Adrenal gland (tissue), 12 donors: ENCODE results near the gene UBXN1. TPM values are rescaled to one million over a fixed set of nuclear protein-coding genes. Genes with fewer than 3 reads are reported as not detected.

Experiments
- DNase-seq, 7 donors: peaks; one replicate each; pipeline ENCODE4 v3.0.0-alpha.2; 2019 to 2020
- H3K27ac ChIP-seq, 5 donors: fragments of 200-600 bp; sonication (generic) in 4 of 5; 1 replicate in 3 of 5; 2 replicates in 2 of 5; pipeline versions ENCODE4 v1.5.1 to v1.8.0; 2016 to 2020; ENCODE audit warnings: mild to moderate bottlenecking in 1 of 5
- H3K27me3 ChIP-seq: fragments of 200-600 bp; 2 replicates; pipeline ENCODE4 v1.8.0; 2021
- H3K36me3 ChIP-seq, 2 donors: fragments of 200-600 bp; replicated peaks in 1 of 2; 1 replicate in 1 of 2; 2 replicates in 1 of 2; pipeline versions ENCODE4 v1.5.1 to v1.8.0; 2018 to 2022
- H3K4me1 ChIP-seq, 2 donors: fragments of 200-600 bp; replicated peaks in 1 of 2; 1 replicate in 1 of 2; 2 replicates in 1 of 2; pipeline versions ENCODE4 v1.5.1 to v1.8.0; 2018 to 2021
- H3K4me3 ChIP-seq, 4 donors: fragments of 200-600 bp; sonication (generic) in 3 of 4; one replicate each; pipeline ENCODE4 v1.5.1; 2016 to 2018
- H3K9me3 ChIP-seq, 3 donors: fragments of 200-600 bp; sonication (generic) in 1 of 3; replicated peaks in 1 of 3; 1 replicate in 2 of 3; 2 replicates in 1 of 3; pipeline versions ENCODE4 v1.5.1 to v1.8.0; 2016 to 2021
- CTCF ChIP-seq, 6 experiments: fragments of 450-650 bp in 4 of 6; fragments of 200-600 bp in 2 of 6; sonication (generic) in 1 of 6; IDR thresholded peaks; 1 replicate in 5 of 6; 2 replicates in 1 of 6; pipeline versions ENCODE4 v1.5.1 to v1.8.0; 2016 to 2021; ENCODE audit warnings: antibody characterized with exemption in 6 of 6, mild to moderate bottlenecking in 2 of 6, moderate library complexity in 1 of 6
- POLR2A ChIP-seq, 2 donors: fragments of 450-650 bp; IDR thresholded peaks; one replicate each; pipeline ENCODE4 v1.6.1; 2017; ENCODE audit warnings: antibody characterized with exemption in 2 of 2, mild to moderate bottlenecking in 2 of 2, moderate library complexity in 1 of 2
- WGBS, 4 donors: extraction: QIAGEN DNeasy Blood & Tissue Kit in 2 of 4; methylation state at CpG; one replicate each; pipeline versions ENCODE4 v1.1.5 to v1.1.7; 2013 to 2017; 5-methylcytosine and 5-hydroxymethylcytosine counted together
- intact Hi-C, 2 donors: fragments of 100-400 bp; cut with DNase I; formaldehyde crosslinking; loops; one replicate each; pipeline versions ENCODE4 v1.14.1 to v1.15.0; 2022 to 2023
- polyA plus RNA-seq, 3 donors: library from polyadenylated mRNA; stranded (reverse); fragments of 200-250 nt in 2 of 3; fragments of 350-450 nt in 1 of 3; fragmentation: Illumina TruSeq in 1 of 3; extraction: RNeasy Lipid Tissue Mini Kit (QIAGEN cat#74804) in 1 of 3; gene quantifications; one replicate each; pipeline ENCODE4 v1.2.3, GENCODE V29; 2013 to 2014
- total RNA-seq, 9 donors: library from RNA; depleted of rRNA in 4 of 9; stranded (reverse); fragments of >200 nt in 4 of 9; fragments of 120-200 nt in 1 of 9; fragmentation: NEBNext Ultra II Directional in 1 of 9; extraction: Animal tissue kit (Norgen Biotek cat#: 25700) in 1 of 9; gene quantifications; one replicate each; pipeline versions ENCODE4 v1.1.0 to v1.2.4, GENCODE V29; 2013 to 2023
- donor health status: healthy with polysubstance abuse.
- donor health status: Bipolar disorder and iron deficiency.
- donor health status: DM: yes; HTN: yes; CAD: no.
- donor health status: DM: no; HTN: no; CAD: no.
- donor health status: DM: no; HTN: no; CAD: no.
- donor health status: DM: yes; HTN: yes; CAD: no.

The UBXN1 gene
- total and polyA plus RNA-seq, 12 donors: 81.3 to 308 (median 153) TPM

- peaks cover 17 to 48% of the 10 kb centered on the region in 2 donors for H3K4me1 ChIP-seq
- TF ChIP-seq CTCF (IDR thresholded peaks at IDR 0.05) (no peak), POLR2A (IDR thresholded peaks at IDR 0.05) (peak; percentile 42 to 75)
- 0 to 1% (median 0%) methylated on average over 10 to 59 of the region's 59 CpGs for WGBS, 4 donors
- intact Hi-C loops: no loop called here
- H3K4me3 ChIP-seq: peak within 1 kb of the TSS; percentile 53 to 94 (median 72)
- H3K36me3 ChIP-seq: peaks cover 0 to 18% of the 10 kb centered on the region in 2 donors
- peak within 1 kb of the TSS; percentile 73 to 92 (median 82) for H3K27ac ChIP-seq
- no peaks in the 10 kb centered on the region for H3K9me3 ChIP-seq
- DNase-seq: peak; percentile 73 to 86 (median 76)
- no peaks in the 10 kb centered on the region for H3K27me3 ChIP-seq
These were observed 7.1 kb downstream of the UBXN1 start, which contains the start of the genes LBHD1 and UQCC3 for GRCh38 chr11:62671608-62672389. LBHD1 (minus strand) TSS chr11:62672267; CDS start chr11:62670031, 2,236 bp downstream. UQCC3 (plus strand) TSS chr11:62671673; CDS start chr11:62671746, 73 bp downstream.

GRCh38 chr11:62671236-62671607 is 7.7 kb downstream of the UBXN1 start:
- peaks cover 23 to 54% of the 10 kb centered on the region in 2 donors for H3K4me1 ChIP-seq
- H3K36me3 ChIP-seq: peaks cover 0 to 12% of the 10 kb centered on the region in 2 donors
- H3K27ac ChIP-seq: peak overlapping the region; percentile 73 to 92 (median 82)
- H3K9me3 ChIP-seq: no peaks in the 10 kb centered on the region
- 0 to 2% (median 1%) methylated on average over 12 to 17 of the region's 17 CpGs for WGBS, 4 donors
- no peak for TF ChIP-seq CTCF (IDR thresholded peaks at IDR 0.05)
- no peak for TF ChIP-seq POLR2A (IDR thresholded peaks at IDR 0.05)
- peak in 3 of 7 donors; percentile 28 to 38 (median 33) for DNase-seq
- peak overlapping the region; percentile 53 to 94 (median 72) for H3K4me3 ChIP-seq
- no peaks in the 10 kb centered on the region for H3K27me3 ChIP-seq
- intact Hi-C loops: no loop called here

DNA sequence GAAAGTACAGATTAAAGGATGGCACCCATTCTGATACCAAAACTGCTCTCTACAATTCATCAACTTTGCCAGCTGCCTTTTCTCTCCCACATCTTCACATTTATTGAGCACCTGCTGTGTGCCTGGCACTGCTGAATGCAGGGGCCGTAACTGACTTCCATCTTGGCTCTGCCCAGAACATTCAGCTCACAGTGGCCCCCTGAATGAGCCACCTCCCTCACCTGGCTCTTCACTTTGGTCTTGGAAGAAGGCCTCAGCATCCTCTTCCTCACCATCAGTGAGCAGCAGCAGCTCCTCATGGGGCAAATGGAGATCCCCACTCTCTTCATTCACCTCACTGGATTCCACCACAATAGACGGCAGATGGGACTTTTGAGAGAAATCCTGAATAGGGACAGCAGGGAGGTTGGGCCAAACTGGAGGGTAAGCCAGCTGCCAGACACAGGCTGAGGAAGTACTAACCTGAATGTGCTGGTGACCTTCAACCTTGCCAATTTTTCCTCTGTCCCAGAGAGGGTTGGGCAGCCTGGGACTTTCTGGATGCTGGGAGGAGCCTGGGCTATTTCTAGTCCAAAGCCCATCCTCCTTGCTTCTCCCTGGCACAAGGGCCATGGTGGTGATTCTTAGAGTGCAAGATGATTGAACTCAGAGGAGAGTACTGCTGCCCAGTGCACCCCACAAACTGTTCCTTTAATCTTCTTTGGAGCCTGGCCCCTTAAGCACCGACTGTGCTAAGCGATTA is 9.3 kb downstream of the UBXN1 start:
- 37 to 58% (median 48%) methylated on average over 3 to 4 of the region's 4 CpGs for WGBS, 4 donors
- Histone ChIP-seq H3K36me3 (no peaks in the 10 kb centered on the region), H3K27ac (peak overlapping the region in 3 of 5 donors; percentile 41 to 92 (median 72)), H3K27me3 (no peaks in the 10 kb centered on the region), H3K4me1 (peaks cover 29 to 57% of the 10 kb centered on the region in 2 donors), H3K9me3 (no peaks in the 10 kb centered on the region), H3K4me3 (no peak overlapping the region)
- intact Hi-C loops: no loop called here
- peak; percentile 81 to 94 (median 90) for DNase-seq
- TF ChIP-seq POLR2A (IDR thresholded peaks at IDR 0.05) (peak in 1 of 2 donors; percentile 51), CTCF (IDR thresholded peaks at IDR 0.05) (no peak)

DNA sequence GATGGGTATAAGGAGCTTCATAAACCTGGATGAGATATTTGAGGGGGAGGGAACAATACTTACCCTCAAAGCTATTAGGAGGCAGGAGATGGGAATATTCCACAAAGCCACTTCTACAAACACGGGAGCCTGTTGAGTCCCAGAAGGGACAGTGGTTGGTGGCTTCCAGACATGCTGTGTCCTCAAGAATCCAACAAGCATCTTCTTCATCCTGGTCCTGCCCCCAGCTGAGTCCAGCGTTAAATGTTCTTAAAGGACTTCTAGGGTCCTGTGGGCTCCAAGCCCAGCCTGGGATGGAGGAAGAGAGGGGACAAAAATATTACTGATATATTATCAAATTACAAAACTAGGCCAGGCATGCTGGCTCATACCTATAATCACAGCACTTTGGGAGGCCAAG is 11.4 kb downstream of the UBXN1 start:
- Histone ChIP-seq H3K4me1 (peaks cover 24 to 53% of the 10 kb centered on the region in 2 donors), H3K36me3 (peaks cover 0 to 7% of the 10 kb centered on the region in 2 donors), H3K27me3 (no peaks in the 10 kb centered on the region), H3K4me3 (no peak overlapping the region), H3K27ac (no peak overlapping the region), H3K9me3 (no peaks in the 10 kb centered on the region)
- intact Hi-C loops: no loop called here
- WGBS, 4 donors: 76 to 92% (median 84%) methylated on average over 2 of the region's 2 CpGs
- DNase-seq: no peak
- TF ChIP-seq POLR2A (IDR thresholded peaks at IDR 0.05): no peak
- no peak for TF ChIP-seq CTCF (IDR thresholded peaks at IDR 0.05)
